NOMO-1 treated with DMSO at 0.1 percent for 48 hours (cell line): Measurements from ENCODE around the gene LY6G6F.
"Not testable (repeated sequence)": the region's sequence is repeated elsewhere in the genome, so short reads cannot be mapped to it uniquely, and the experiment has no call there.

ENCODE experiments used
- DNase-seq: peaks from one replicate; lab custom pipeline; 2025; ENCODE audit not compliant: unreplicated experiment; lab: John Stamatoyannopoulos, UW

The LY6G6F gene

DNA sequence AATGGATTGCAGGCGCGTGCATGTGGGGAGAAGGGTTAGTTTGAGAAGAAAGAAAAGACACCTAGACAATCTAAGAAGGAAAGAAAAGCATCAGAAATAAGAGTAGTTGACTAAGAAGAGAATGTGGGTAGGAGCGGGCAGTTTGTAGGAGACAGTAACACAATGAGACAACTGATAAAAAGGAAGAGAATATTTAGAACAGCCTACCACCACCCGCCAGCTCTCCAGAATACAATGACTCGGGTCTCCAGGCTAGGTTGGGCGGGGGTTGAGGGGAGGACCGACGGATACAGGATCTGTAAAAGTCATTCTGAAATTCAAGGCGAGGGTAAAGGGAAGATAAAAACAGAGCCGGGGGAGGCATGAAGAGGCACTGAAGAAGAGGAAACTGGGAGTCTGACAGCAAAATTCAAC lies 4.3 kb upstream of the LY6G6F start:
- DNase-seq, result no peak

GRCh38 chr6:31702819-31703716 lies 3.6 kb upstream of the LY6G6F start, which contains the start of gene ABHD16A:
ABHD16A (minus strand) TSS chr6:31703324; CDS start chr6:31703281, 43 bp downstream.
- DNase-seq, result peak; percentile 98

GRCh38 chr6:31705931-31706330 lies 735 bp upstream of the LY6G6F start:
- DNase-seq, result no peak

- DNase-seq, result no peak
Measured at GRCh38 chr6:31707701-31708100, 1.0 kb downstream of the LY6G6F start.

DNA sequence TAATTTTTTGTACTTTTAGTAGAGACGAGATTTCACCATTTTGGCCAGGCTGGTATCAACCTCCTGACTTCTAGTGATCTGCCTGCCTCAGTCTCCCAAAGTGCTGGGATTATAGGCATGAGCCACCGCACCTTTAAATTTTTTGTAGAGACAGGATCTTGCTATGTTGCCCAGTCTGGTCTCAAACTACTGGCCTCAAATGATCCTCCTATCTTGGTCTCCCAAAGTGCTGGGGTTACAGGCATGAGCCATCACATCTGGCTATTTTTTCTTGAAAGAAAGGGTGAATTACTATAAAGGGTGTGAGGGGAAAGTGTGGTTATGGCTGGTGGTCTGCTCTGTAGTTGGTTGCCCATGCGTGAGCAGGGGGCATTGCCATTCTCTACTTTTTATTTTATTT lies 1.6 kb downstream of the LY6G6F start:
- no peak for DNase-seq

DNA sequence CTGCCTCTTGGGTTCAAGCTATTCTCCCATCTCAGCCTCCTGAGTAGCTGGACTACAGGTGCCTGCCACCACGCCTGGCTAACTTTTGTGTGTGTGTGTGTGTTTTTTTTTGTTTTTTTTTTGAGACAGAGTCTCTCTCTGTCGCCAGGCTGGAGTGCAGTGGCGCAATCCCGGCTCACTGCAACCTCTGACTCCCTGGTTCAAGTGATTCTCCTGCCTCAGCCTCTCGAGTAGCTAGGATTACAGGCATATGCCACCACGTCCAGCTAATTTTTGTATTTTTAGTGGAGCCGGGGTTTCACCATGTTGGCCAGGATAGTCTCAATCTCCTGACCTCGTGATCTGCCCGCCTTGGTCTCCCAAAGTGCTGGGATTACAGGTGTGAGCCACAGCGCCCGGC lies 2.5 kb downstream of the LY6G6F start:
- not testable (repeated sequence) for DNase-seq

DNA sequence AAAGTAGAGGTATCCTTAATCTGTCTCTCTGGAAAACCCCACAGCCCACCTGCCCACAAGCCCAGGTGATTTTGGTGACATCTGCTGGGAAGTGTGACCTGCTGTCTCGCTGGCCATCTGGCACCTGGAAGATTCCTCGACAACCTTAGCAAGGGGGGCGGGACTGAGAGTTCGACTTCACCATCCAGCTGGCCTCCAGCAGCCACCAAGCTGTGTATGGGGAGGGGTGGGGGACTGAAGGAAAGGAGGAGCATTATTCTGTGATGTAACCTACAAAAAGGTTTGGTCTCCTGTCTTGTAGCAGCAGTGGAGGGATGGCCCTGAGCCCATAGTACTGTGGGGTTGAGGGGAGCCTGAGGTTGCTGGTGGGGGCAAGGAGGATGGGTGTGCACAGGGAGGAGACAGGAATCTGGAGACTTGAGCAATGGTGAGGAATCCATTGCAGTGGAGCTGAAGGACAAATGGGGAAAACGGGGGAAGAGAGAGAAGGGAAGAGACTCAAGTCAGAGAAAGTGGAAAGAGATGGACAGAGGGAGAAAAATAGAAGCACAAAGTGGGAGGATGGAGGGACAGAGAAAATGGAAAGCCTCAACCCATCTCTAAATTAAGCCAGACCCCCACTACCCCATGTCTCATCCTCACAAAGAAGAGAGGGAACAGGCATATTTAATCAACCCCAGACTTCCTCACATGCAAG lies 4.0 kb downstream of the LY6G6F start:
- no peak for DNase-seq

DNA sequence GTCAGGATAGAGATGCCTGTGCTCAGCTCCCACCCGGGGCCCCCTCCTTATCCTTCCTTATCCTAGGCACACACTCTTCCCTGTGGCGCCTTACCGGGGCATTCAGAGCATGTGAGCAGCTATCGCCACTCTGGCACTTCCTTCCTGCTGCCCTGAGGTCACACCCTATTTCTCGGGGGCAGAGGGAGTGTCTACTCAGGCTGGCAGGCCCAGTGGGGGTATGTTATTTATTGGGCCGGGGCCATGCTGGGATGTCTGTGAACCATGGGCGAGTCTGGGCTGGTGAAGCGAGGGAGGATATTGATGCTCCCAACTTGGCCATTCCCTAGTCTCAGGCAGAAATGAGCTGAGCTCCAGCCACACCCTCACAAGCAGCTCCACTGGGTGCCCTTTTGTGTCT lies 4.6 kb downstream of the LY6G6F start:
- peak; percentile 12 for DNase-seq

DNA sequence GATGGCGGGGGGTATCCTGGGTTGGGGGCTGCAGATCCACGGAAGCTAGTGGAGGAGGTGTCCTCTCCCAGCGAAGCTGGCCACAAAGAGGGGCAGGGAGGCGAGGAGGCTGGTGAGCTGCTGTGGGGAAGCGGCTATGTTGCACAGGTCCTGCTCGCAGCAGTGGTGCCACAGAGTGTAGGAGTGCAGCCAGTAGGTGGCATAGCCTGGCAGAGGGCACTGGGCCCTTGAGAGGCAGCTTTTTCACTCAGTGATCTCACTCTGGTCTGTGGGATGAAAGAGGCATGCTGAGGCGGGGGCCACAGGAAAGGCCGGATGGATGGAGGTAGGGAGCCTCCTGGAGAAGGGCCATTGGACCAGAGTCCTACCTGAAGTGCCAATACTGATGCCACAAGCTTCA lies 5.6 kb downstream of the LY6G6F start:
- DNase-seq, result no peak

DNA sequence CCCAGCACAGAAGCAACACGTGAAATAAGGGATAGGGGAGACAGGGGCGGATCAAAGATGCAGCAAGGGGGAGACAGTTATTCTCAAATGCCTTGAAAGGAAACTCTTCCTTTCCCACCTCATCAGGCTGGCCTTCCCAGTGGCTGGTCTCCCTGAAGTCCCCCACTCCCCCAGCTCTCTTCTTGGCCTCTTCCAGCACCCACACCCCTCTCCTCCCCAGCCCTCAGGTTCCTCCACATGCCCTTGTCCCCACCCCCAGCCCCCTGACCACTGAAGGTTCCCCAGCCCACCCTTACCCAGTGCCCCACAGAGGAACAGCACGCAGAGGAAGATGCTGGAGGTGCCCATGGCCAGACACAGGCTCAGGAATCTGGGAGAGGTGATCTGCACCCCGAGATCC lies 6.8 kb downstream of the LY6G6F start:
- DNase-seq, result no peak

- DNase-seq, result no peak
Measured at GRCh38 chr6:31713991-31714684, 7.5 kb downstream of the LY6G6F start.

GRCh38 chr6:31715022-31715958 lies 8.6 kb downstream of the LY6G6F start, which contains the start of gene LY6G6D:
LY6G6D (plus strand) TSS chr6:31715348; CDS start chr6:31715356, 8 bp downstream.
- no peak for DNase-seq

- DNase-seq, result no peak
Measured at GRCh38 chr6:31717499-31718222, 11.0 kb downstream of the LY6G6F start.

- DNase-seq, result no peak
Measured at GRCh38 chr6:31718265-31718664, 11.6 kb downstream of the LY6G6F start.

DNA sequence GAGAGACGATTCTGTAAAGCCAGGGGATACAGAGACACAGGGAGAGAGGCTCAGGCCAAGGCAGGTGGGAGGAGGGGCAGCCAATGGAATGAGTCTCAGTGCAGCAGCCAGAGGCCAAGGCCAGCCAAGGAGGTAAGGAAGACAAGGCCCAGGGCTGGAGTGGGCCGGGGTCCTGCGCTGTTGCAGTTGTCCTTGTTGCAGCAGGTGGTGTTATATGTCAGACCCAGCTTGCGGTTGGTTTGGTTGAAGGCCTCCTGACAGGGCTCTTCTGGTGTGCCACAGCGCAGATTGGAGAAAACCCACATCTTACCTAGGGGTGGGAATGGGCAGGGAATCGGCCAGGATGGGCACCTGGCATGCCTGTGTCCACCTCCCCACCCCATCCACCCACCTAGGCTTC lies 12.3 kb downstream of the LY6G6F start:
- DNase-seq, result no peak

DNA sequence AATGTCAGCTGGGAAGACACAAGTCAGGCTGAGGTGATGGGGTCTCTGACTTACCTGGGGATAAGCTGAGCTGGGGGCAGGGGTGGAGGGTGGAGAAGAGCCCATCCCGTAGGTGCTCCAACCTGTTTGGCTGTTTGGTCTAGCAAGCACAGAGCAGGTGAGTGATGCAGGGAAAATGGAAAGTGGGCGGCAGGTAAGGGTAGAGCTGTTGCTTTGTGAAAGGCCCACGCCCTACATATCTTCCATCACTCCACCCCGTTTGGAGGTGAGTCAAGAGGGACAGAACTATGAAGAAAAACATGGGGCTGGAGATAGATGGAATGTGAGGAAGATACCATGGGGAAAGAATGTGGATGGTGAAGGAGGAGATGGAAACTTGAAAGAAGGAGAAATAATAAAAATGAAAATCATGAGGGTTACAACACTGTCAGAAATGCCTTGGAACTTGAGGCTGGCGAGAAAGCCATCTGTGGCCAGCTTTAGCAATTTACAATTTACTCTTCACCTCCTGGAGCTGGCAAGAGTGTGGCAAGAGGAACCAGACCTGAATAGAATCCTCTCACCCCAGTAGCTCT lies 13.6 kb downstream of the LY6G6F start:
- no peak for DNase-seq

DNA sequence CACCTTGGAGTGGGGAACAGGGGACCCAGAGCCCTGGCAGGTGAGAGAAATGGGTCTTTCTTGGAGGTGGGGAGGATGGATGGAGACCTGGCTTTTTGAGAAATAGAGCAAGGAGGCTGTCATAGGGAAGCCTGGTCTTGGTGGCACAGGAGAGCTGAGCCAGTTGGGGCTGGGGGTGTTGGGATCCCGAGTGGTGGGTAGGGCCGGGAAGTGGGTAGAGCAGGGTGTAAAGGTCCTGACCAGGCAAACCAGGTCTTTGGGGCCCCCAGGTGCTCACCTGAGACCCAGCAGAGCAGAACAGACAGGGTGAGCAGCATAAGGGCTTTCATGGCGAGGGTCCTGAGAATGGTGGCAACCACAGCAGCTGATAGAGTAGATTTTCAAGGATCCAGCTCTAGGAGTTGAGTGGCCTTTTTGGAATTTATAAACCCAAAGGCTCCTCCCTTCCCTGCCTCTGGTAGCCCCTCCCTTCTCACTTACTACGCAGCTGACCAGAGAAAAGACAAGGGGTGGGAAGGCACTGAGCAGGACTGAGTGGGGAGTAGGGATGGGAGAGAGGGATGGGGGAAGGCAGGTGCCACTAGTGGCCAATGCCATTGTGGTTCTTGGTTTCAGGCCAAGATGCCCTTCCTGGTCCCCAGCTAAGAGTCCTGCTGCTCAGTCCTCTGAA lies 14.8 kb downstream of the LY6G6F start, which contains the start of gene LY6G6C:
Gene LY6G6C, minus strand, starts transcription at position 396 of the 670 bp plus-strand sequence. Its CDS starts 67 bp downstream, at position 329.
- no peak for DNase-seq

DNA sequence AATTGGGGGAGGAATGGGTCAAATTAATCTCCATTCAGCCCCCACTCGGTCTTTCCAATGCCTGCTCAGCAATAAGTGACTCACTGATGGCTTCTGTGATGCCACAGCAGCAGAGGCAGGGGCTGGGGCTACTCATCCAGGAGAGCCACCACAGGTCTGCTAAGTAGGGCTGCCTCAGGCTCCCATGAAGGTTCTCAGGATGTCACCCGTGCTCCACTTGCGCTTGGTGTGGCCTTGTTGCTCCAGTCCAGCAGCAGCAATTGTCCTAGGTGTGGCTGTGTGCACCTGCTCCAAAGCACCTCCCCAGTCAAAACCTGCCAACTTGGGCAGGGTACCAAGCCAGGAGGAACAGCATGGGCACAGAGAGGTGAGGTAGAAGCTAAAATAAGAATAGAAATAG lies 15.5 kb downstream of the LY6G6F start:
- DNase-seq, result no peak
